ENCODE results near the gene EEF1AKMT4. TPM values are rescaled to one million over a fixed set of nuclear protein-coding genes. Genes with fewer than 3 reads are reported as not detected.

Gene EEF1AKMT4
- total and polyA plus RNA-seq, 3 donors from 2014 or later: 10.2 to 16.9 (median 15.0) TPM

DNA sequence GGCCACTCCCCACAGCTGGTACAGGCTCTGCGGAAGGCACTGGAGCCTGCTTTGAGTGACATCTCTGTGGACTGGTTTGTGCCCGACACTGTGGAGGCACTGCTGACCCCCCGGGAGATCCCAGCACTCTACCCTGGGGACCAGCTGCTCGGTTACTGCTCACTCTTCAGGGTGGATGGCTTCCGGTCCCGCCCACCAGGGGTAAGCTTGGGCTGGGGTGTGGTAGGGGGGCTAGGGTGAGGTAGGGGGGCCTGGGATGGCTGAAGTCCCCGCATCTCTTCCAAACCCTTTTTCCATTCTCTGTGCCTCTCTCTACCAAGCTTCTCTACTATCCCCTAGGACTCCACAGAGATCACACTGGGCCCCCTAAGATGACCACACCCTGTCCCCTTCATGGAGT, 12.3 kb upstream of the EEF1AKMT4 start:
- Histone ChIP-seq H3K27ac (no peak overlapping the region), H3K4me1 (peaks cover 6% of the 10 kb centered on the region), H3K4me3 (no peak overlapping the region), H3K36me3 (ENCODE audit: low read depth, missing control alignments) (no peaks in the 10 kb centered on the region), H3K27me3 (no peaks in the 10 kb centered on the region), H3K9me3 (no peaks in the 10 kb centered on the region)
- TF ChIP-seq POLR2A (IDR thresholded peaks at IDR 0.05) (no peak), CTCF (IDR thresholded peaks at IDR 0.05) (no peak)
- intact Hi-C loops (cut with DNase I; ENCODE audit: low total_unique reads): loop anchor here (10.0 kb wide), 1 partner anchor 92 kb away; no protein-coding TSS in a partner anchor
- WGBS, 2 donors: 75 to 93% methylated on average over 1 to 7 of the region's 7 CpGs
- no peak for DNase-seq

- H3K27ac ChIP-seq: no peak overlapping the region
Observed at GRCh38 chr3:184237807-184238206, 11.7 kb upstream of the EEF1AKMT4 start.

GRCh38 chr3:184238246-184238818, 11.1 kb upstream of the EEF1AKMT4 start:
- no peak overlapping the region for H3K27ac ChIP-seq
- no peak overlapping the region for H3K4me3 ChIP-seq
- H3K36me3 ChIP-seq (ENCODE audit: low read depth, missing control alignments): no peaks in the 10 kb centered on the region
- intact Hi-C loops (cut with DNase I; ENCODE audit: low total_unique reads): loop anchor here (10.0 kb wide), 1 partner anchor 94 kb away; no protein-coding TSS in a partner anchor
- peaks cover 6% of the 10 kb centered on the region for H3K4me1 ChIP-seq
- no peak for DNase-seq
- no peaks in the 10 kb centered on the region for H3K27me3 ChIP-seq
- H3K9me3 ChIP-seq: no peaks in the 10 kb centered on the region
- 79 to 87% methylated on average over 13 of the region's 13 CpGs for WGBS, 2 donors
- TF ChIP-seq POLR2A (IDR thresholded peaks at IDR 0.05): no peak
- TF ChIP-seq CTCF (IDR thresholded peaks at IDR 0.05): no peak

More at GRCh38 chr3:184237807-184238206, 11.7 kb upstream of the EEF1AKMT4 start:
- WGBS, 2 donors: 45 to 73% methylated on average over 1 of the region's 1 CpG
- Histone ChIP-seq H3K4me1 (peaks cover 6% of the 10 kb centered on the region), H3K36me3 (ENCODE audit: low read depth, missing control alignments) (no peaks in the 10 kb centered on the region), H3K9me3 (no peaks in the 10 kb centered on the region), H3K4me3 (no peak overlapping the region), H3K27me3 (no peaks in the 10 kb centered on the region)
- intact Hi-C loops (cut with DNase I; ENCODE audit: low total_unique reads): loop anchor here (10.0 kb wide), 1 partner anchor 93 kb away; no protein-coding TSS in a partner anchor
- TF ChIP-seq CTCF (IDR thresholded peaks at IDR 0.05) (no peak), POLR2A (IDR thresholded peaks at IDR 0.05) (no peak)
- no peak for DNase-seq

DNA sequence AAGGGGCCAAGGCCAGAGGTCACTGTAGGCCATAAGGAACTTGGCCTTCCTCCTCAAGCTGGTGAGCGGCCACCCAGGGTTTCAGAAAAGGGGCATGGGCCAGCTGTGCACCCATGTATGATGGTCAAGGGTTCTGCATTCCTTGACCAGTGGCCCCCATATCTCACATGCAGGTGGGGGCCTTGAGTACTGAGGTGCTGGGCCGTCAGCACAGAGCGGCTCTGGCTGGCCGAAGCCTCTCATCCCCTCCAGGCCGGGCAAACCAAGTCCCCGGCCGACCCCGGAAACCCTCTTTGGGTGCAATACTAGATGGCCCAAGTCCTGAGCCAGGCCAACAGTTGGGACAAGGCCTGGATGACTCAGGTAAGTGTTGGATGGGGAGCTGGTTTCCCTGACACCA, 10.3 kb upstream of the EEF1AKMT4 start:
- intact Hi-C loops (cut with DNase I; ENCODE audit: low total_unique reads): loop anchor here (10.0 kb wide), 1 partner anchor 94 kb away; no protein-coding TSS in a partner anchor
- DNase-seq: no peak
- peaks cover 6% of the 10 kb centered on the region for H3K4me1 ChIP-seq
- no peaks in the 10 kb centered on the region for H3K27me3 ChIP-seq
- H3K4me3 ChIP-seq: no peak overlapping the region
- no peak for TF ChIP-seq CTCF (IDR thresholded peaks at IDR 0.05)
- no peak for TF ChIP-seq POLR2A (IDR thresholded peaks at IDR 0.05)
- H3K36me3 ChIP-seq (ENCODE audit: low read depth, missing control alignments): no peaks in the 10 kb centered on the region
- H3K27ac ChIP-seq: no peak overlapping the region
- WGBS, 2 donors: 93 to 98% methylated on average over 1 to 8 of the region's 8 CpGs
- no peaks in the 10 kb centered on the region for H3K9me3 ChIP-seq

- Histone ChIP-seq H3K4me3 (no peak overlapping the region), H3K36me3 (ENCODE audit: low read depth, missing control alignments) (no peaks in the 10 kb centered on the region), H3K4me1 (peaks cover 6% of the 10 kb centered on the region), H3K9me3 (no peaks in the 10 kb centered on the region), H3K27ac (no peak overlapping the region), H3K27me3 (no peaks in the 10 kb centered on the region)
- DNase-seq: no peak
- TF ChIP-seq CTCF (IDR thresholded peaks at IDR 0.05): no peak
- TF ChIP-seq POLR2A (IDR thresholded peaks at IDR 0.05): no peak
- WGBS, 2 donors: 80 to 90% methylated on average over 3 to 7 of the region's 7 CpGs
- intact Hi-C loops (cut with DNase I; ENCODE audit: low total_unique reads): loop anchor here (10.0 kb wide), 2 partner anchors 95 to 345 kb away; no protein-coding TSS in a partner anchor
Observed at GRCh38 chr3:184239708-184240107, 9.8 kb upstream of the EEF1AKMT4 start.
